ENCODE results near the gene TMEM238. TPM values are rescaled to one million over a fixed set of nuclear protein-coding genes. Genes with fewer than 3 reads are reported as not detected.

The TMEM238 gene
- total RNA-seq, 1 experiment from 2014 or later: 7.4 TPM

GRCh38 chr19:55358943-55359908 lies 24.9 kb downstream of the TMEM238 start:
- CTCF ChIA-PET: no interaction called here
- POLR2A ChIA-PET: no interaction called here
- intact Hi-C loops (cut with micrococcal nuclease; ENCODE audit: unreplicated experiment): no loop called here
- Histone ChIP-seq H3K27ac (ENCODE audit: low read length) (no peak overlapping the region), H3K4me1 (ENCODE audit: control insufficient read depth, insufficient read depth, low read length) (peaks cover 11% of the 10 kb centered on the region), H3K4me3 (ENCODE audit: low read depth in 2 of 2, low read length in 2 of 2) (no peak overlapping the region), H3K9me3 (ENCODE audit: control insufficient read depth, insufficient read depth, low read depth, low read length) (no peaks in the 10 kb centered on the region), H3K27me3 (ENCODE audit: control insufficient read depth, insufficient read depth, low read length) (no peaks in the 10 kb centered on the region), H3K36me3 (ENCODE audit: control insufficient read depth, insufficient read depth, low read length) (no peaks in the 10 kb centered on the region)
- no peak for DNase-seq (ENCODE audit: low read depth, low spot score)
- no peak for TF ChIP-seq TCF7L2 (IDR thresholded peaks at IDR 0.05; ENCODE audit: low read depth, low read length)
- TF ChIP-seq, protein P1, sequence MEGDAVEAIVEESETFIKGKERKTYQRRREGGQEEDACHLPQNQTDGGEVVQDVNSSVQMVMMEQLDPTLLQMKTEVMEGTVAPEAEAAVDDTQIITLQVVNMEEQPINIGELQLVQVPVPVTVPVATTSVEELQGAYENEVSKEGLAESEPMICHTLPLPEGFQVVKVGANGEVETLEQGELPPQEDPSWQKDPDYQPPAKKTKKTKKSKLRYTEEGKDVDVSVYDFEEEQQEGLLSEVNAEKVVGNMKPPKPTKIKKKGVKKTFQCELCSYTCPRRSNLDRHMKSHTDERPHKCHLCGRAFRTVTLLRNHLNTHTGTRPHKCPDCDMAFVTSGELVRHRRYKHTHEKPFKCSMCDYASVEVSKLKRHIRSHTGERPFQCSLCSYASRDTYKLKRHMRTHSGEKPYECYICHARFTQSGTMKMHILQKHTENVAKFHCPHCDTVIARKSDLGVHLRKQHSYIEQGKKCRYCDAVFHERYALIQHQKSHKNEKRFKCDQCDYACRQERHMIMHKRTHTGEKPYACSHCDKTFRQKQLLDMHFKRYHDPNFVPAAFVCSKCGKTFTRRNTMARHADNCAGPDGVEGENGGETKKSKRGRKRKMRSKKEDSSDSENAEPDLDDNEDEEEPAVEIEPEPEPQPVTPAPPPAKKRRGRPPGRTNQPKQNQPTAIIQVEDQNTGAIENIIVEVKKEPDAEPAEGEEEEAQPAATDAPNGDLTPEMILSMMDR (IDR thresholded peaks at IDR 0.05): no peak
- no peak for TF ChIP-seq REST (IDR thresholded peaks at IDR 0.05; ENCODE audit: insufficient read depth in 1 of 2, low read depth in 2 of 2, low read length in 1 of 2)
- no peak for TF ChIP-seq SIN3A (IDR thresholded peaks at IDR 0.05; ENCODE audit: borderline replicate concordance, insufficient read depth, low read depth, low read length)
- TF ChIP-seq POLR2AphosphoS5 (IDR thresholded peaks at IDR 0.05; ENCODE audit: low read depth, low read length): no peak
- BruUV-seq (replicated peaks): no TSS peak
- peak; percentile 20; the same call in 1 of the 2 replicates for ATAC-seq
- in situ Hi-C loops (cut with HindIII; ENCODE audit: low pct_unique_long_range_greater_than_20kb, low sequenced_read_pairs): no loop called here

GRCh38 chr19:55358493-55358892 lies 25.6 kb downstream of the TMEM238 start:
- DNase-seq (ENCODE audit: low read depth, low spot score): no peak
- in situ Hi-C loops (cut with HindIII; ENCODE audit: low pct_unique_long_range_greater_than_20kb, low sequenced_read_pairs) (no loop called here), intact Hi-C loops (cut with micrococcal nuclease; ENCODE audit: unreplicated experiment) (no loop called here)
- TF ChIP-seq REST (IDR thresholded peaks at IDR 0.05; ENCODE audit: insufficient read depth in 1 of 2, low read depth in 2 of 2, low read length in 1 of 2) (no peak), TCF7L2 (IDR thresholded peaks at IDR 0.05; ENCODE audit: low read depth, low read length) (no peak), POLR2AphosphoS5 (IDR thresholded peaks at IDR 0.05; ENCODE audit: low read depth, low read length) (no peak), SIN3A (IDR thresholded peaks at IDR 0.05; ENCODE audit: borderline replicate concordance, insufficient read depth, low read depth, low read length) (no peak)
- TF ChIP-seq, protein P1 (IDR thresholded peaks at IDR 0.05): no peak
- no peak for ATAC-seq
- BruUV-seq (replicated peaks): no TSS peak
- H3K4me1 ChIP-seq (ENCODE audit: control insufficient read depth, insufficient read depth, low read length): peaks cover 12% of the 10 kb centered on the region
- H3K9me3 ChIP-seq (ENCODE audit: control insufficient read depth, insufficient read depth, low read depth, low read length): no peaks in the 10 kb centered on the region
- H3K4me3 ChIP-seq (ENCODE audit: low read depth in 2 of 2, low read length in 2 of 2): no peak overlapping the region
- H3K27ac ChIP-seq (ENCODE audit: low read length): no peak overlapping the region
- ChIA-PET POLR2A (interaction anchor here (0.6 kb wide), 1 partner anchor 19 kb away, joined by 7 read pairs; no protein-coding TSS in a partner anchor), CTCF (no interaction called here)
- H3K27me3 ChIP-seq (ENCODE audit: control insufficient read depth, insufficient read depth, low read length): no peaks in the 10 kb centered on the region
- H3K36me3 ChIP-seq (ENCODE audit: control insufficient read depth, insufficient read depth, low read length): no peaks in the 10 kb centered on the region
